GM18873 (cell line): ENCODE measurements around the gene SSC5D.

Source experiments
- ATAC-seq: cut with Tn5 transposase; IDR thresholded peaks from one replicate; pipeline ENCODE4 v1.9.1; 2021; ENCODE audit warnings: mild to moderate bottlenecking, moderate library complexity, moderate number of reproducible peaks; ENCODE audit not compliant: unreplicated experiment, low FRiP score

SSC5D gene

DNA sequence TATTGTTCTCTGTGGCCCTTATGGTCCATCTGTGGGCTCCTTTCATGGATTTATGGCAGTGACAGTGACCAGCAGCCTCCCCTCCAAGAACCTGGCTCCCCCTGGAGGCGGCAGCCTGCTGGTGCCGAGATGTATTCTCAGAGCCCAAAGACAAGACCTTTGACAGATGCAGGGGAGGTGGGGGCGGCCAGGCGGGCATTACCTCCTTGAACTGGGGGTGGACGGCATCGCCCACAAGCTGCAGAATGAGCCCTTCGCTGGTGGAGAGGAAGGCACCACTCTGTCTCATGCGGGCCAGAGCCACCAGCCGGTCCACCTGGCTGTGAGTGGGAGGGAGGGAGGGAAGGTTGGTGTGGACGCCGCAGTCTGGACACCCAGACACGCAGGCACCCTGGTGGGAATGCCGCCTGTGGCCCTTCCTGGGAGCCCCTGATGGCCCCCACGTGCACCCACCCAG, 33.4 kb upstream of the SSC5D start:
- ATAC-seq: no peak

- no peak for ATAC-seq
Observed at GRCh38 chr19:55455576-55456235, 32.5 kb upstream of the SSC5D start.

GRCh38 chr19:55456347-55456746, 31.9 kb upstream of the SSC5D start:
- no peak for ATAC-seq

DNA sequence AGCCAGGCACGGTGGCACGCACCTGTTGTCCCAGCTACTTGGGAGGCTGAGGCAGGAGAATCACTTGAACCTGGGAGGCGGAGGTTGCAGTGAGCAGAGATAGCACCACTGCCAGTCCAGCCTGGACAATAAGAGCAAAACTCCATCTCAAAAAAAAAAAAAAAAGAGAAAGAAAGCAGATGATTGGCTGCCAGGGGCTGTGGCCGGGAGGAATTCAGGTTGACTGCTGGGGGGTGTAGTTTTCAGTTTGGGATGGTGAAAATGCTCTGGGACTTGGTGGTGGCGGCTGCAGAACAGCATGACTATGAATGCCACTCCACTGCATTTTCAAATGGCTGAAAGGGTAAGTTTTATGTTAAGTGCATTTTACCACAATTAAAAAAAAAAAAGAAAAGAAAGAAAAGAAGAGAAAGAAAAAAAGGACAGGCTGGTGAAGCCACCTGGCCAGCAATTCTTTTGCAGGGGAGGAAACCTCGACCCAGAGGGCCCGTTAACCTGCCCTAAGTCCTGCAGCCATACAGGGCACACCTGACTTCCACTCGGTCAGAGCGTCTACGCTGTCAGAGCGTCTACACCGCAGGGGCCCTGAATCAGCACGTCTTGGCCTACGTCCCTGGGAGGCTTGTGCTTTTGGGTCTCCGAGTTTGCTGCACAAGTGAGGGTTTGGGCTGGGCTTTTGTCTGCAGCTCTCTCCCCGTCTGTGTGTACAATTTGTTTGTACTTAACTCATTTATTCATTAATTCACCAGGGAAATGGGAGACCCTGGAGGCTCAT, 30.4 kb upstream of the SSC5D start:
- no peak for ATAC-seq

- no peak for ATAC-seq
Observed at GRCh38 chr19:55459551-55459949, 28.7 kb upstream of the SSC5D start.

DNA sequence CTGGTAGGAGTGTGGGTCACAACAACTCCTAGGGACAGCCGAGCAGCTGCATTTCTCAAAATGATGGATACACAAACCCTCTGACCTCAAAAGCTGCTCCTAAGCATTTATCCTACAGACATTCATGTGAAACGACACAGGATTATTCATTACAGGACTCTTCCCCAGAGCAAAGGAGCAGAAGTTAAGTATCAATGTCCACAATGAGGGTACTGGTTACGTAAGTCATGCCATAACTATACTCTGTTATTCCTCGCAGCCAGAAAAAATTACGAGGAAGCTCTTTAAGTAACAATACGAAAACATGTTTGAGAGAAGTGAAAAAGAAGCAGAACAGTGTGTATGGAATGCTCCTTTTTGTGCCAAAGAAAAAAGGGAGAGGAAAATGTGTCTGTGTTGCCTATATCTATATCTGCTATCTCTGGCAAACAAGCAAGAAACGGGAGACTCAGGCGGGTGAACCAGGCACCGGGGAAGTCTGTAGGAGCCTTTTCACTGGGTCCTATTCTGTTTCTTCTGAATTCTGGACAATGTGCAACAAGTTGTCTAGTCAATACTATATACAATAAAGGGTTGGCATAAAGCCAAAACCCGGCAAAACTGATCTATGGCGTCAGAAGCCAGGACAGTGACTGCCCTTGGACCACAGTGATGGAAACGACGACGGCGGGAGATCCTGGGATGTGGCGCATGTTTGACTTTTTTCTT, 28.1 kb upstream of the SSC5D start:
- no peak for ATAC-seq

GRCh38 chr19:55460670-55461258, 27.5 kb upstream of the SSC5D start:
- no peak for ATAC-seq

- ATAC-seq: peak; percentile 94
Observed at GRCh38 chr19:55461259-55461973, 26.8 kb upstream of the SSC5D start, which contains the start of gene ISOC2. Gene ISOC2 (minus strand): TSS chr19:55461642. CDS start chr19:55456486, 5,156 bp downstream.

GRCh38 chr19:55461974-55462626, 26.1 kb upstream of the SSC5D start:
- no peak for ATAC-seq

DNA sequence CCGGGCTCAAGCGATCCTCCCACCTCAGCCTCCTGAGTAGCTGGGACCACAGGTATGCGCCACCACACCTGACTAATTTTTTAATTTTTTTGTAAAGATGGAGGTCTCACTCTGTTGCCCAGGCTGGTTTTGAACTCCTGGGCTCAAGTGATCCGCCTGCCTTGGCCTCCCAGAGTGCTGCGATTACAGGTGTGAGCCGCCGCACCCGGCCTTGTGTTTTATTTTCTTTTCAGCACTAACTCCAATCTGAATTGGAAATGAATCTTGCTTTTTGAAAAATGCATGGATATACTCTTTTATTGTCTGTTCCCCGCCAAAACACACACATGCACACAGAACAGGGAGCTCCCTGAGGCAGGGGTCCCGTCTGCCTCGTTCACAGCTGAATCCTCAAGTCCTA, 25.5 kb upstream of the SSC5D start:
- ATAC-seq: no peak

- no peak for ATAC-seq
Observed at GRCh38 chr19:55463583-55464031, 24.6 kb upstream of the SSC5D start.

DNA sequence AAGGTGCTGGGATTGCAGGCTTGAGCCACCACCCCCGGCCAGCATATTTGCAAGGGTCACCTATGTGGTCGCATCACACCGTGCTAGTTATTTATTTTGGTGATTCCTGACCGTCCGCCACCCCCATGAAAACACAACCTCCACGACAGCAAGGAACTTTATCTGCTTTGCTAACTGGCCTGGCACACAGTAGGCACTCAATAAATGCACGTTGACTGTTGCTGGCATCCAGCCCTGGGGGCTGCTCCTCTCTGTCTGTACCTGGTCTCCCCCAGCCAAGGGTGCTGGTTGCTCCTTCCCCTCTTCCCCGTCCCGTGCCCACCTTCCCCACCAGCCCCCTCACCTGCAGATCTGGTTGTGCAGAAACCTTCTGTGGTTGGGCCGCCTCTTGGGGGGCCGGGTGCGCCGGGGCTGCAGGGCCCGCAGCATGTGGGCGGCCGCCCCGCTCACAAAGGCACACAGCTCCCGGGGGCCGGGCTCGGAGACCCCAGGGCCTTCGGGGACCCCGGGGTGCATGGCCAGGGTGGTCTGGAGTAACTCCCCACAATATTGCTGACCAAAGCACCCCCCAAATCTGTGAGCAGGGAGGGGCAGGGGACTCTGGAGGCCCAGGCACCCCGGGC, 24.1 kb upstream of the SSC5D start:
- ATAC-seq: no peak

GRCh38 chr19:55464662-55465054, 23.6 kb upstream of the SSC5D start, which contains the start of gene C19orf85:
Gene C19orf85 (minus strand): TSS chr19:55464751. CDS start chr19:55464554, 197 bp downstream.
- no peak for ATAC-seq

DNA sequence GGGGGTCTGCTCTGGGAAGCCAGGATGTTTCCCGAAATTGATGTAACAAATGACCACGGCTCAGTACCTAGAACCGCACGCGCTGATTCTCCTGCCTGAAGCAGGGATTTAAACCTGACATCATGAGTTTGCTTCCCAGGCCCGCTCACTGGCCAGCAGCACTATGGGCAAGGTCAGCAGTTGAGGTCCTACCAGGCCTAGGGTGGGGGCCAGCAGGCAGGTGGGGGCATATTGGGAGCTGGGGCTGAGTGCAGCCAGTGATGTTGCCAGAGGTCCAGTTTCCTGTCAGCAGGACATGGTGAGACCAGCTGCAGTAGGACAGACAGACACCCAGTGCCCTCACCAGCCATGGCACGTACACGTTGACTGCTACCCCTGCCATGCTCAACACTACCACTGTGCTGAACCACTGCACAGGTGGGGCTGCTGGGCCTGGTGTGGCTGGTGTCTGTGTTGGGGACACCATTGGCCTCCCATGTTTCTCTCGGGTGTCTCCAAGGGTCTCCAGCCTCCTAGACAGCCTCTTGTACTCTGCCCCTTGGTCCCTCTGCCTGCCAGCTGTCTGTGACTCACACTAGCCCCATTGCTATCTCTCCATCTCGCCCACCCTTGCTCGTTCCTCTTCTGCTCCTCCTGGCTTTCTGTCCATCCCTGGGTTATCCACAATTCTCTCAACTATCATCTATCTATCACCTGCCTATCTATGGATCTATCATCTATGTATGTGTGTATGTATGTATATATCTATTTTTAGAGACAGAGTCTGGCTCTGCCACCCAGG, 22.6 kb upstream of the SSC5D start:
- no peak for ATAC-seq

DNA sequence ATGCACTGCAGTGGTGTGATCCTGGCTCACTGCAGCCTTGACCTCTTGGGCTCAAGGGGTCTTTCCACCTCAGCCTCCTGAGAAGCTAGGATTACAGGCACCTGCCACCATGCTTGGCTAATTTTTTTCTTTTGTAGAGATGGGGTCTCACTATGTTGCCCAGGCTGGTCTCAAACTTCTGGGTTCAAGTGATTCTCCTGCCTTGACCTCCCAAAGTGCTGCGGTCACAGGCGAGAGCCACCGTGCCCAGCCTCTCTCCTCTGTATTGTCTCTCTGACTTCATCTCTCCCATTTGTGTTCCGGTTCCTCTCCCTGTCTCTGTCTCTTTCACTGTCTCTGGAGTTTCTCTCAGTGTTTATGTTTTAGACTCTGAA, 22.0 kb upstream of the SSC5D start:
- no peak for ATAC-seq

GRCh38 chr19:55467236-55468053, 20.8 kb upstream of the SSC5D start:
- ATAC-seq: no peak

DNA sequence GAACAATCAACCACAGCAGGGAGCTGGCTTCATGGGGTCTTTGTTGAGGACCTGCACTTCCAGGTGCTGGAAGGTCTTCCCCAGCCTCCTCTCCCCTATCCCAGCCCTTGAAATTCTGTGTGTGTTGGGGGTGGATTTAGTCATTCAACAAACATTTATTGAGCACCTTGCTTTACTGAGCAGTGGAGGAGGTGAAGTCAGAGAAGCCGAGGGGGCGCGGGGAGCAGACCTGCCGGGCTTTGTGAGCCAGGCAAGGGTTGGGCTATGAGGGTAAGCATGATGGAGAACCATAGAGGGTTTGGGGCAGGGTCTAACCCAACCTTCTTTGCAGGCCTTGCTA, 20.2 kb upstream of the SSC5D start:
- no peak for ATAC-seq

GRCh38 chr19:55471266-55471665, 17.0 kb upstream of the SSC5D start:
- no peak for ATAC-seq
